HG03342 (cell line): ENCODE results near the gene MOSPD3.
A peak's percentile ranks its signal among the peaks of the same experiment; 100 is the strongest.

ENCODE experiments used
- ATAC-seq: cut with Tn5 transposase; IDR thresholded peaks from one replicate; pipeline ENCODE4 v1.9.1; 2021; ENCODE audit warnings: mild to moderate bottlenecking, moderate library complexity; ENCODE audit not compliant: unreplicated experiment

Gene MOSPD3

DNA sequence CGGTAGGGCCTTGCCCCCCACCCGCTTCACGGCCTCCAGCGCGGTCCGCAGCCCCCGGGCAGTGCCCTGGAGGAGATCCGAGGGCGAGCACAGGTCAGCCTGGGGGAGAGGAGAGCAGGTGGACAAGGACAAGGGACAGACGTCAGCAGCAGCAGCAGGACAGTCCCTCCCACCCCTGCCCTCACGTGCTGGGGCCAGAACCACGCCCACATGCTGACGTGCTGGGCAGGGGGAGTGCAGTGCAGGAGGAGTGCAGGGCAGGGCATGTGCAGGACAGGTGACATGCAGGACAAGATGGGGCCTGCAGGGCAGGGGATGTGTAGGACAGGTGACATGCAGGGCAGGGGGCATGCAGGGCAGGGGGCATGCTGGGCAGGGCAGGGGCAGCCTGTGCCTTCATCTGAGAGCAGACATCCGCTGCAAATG lies 37.1 kb upstream of the MOSPD3 start:
- no peak for ATAC-seq

- no peak for ATAC-seq
Measured at GRCh38 chr7:100575746-100576383, 36.5 kb upstream of the MOSPD3 start.

DNA sequence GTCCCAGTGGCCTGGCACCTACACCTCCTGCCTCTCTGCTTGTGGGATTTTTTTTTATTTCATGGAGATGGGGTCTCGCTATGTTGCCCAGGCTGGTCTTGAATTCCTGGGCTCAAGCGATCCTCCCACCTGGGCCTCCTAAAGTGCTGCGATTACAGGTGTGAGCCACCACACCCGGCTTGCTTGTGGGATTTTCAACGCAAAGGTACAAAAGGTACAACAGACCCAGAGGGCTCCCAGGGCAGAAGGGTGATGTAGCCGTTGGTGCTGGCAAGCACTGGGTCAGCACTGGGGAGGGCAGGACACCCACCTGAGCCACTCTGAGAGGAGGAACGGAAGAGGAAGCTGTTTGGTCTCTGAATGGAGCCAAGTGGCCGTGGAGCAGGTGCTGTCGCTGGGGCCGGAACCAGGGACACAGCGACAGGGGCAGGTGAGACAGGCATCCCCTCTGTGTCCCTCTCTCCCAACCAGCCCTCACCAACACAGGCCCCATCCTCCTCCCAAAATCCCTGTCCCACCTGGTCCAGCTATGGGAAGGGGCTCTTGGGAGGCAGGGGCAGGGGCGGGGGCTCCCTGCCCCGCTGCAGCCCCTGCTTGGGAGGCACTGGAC lies 35.9 kb upstream of the MOSPD3 start:
- ATAC-seq, result no peak

DNA sequence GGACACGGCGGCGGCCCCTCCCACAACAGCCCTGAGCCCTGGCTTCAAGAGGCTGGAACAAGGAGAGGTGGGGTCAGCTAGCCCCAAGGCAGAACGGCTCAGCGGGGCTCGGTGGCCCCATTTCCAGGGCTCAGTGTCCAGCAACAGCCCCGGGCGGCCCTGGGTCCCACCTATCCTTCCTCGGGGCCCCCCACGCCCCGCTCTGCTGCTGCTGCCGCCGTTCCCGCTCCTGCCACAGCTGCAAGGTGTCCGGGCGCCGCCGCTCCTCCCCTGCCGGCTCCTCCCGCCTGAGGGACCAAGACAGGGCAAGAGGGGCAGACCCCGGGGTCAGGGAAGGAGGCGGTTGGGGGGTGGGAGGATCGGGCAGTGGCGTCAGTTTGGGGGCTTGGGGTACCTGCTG lies 35.2 kb upstream of the MOSPD3 start:
- no peak for ATAC-seq

- no peak for ATAC-seq
Measured at GRCh38 chr7:100577507-100577906, 34.8 kb upstream of the MOSPD3 start.

DNA sequence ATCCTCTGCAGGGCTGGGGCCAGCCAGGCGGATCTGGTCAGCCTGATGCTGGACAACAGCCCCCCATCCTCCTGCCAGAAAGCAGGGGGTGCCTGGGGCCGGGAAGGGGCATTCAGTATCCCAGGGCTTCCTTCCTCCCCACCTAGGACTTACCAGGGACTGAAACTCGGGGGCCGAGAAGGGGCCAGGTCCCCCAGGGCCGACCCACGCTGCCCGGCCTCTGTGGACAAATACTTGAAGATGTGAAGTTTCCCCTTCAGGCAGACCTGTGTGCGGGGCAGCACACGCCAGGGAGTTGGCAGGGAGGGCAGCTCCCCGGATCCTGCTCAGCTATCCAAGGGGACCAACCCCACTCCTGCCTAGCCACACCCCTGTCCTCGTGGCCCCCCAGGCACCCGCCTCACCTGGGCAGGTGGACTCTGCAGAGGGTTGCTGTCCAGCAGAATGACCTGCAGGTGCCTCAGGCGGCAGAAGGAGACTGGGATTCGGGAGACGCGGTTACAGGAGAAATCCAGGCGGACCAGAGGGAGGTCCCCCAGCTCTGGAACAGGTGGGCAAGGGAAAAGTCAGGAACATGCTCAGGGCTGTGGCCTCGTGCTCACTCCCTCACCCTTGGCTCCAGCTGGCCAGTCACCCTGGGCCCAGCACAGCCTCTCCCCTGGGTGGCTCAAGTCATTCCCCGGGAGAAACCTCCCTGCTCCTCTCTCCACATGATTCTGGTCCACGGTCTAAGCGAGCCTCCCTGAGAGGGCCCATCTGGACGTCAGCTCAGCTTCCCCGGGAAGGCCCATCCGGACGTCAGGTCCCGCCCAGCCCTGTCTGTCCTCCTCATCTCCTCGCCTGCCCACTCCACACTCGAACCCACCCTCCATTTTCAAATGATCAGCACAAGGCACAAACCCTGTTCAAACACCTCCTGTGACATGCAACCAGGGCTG lies 33.8 kb upstream of the MOSPD3 start:
- ATAC-seq, result no peak

DNA sequence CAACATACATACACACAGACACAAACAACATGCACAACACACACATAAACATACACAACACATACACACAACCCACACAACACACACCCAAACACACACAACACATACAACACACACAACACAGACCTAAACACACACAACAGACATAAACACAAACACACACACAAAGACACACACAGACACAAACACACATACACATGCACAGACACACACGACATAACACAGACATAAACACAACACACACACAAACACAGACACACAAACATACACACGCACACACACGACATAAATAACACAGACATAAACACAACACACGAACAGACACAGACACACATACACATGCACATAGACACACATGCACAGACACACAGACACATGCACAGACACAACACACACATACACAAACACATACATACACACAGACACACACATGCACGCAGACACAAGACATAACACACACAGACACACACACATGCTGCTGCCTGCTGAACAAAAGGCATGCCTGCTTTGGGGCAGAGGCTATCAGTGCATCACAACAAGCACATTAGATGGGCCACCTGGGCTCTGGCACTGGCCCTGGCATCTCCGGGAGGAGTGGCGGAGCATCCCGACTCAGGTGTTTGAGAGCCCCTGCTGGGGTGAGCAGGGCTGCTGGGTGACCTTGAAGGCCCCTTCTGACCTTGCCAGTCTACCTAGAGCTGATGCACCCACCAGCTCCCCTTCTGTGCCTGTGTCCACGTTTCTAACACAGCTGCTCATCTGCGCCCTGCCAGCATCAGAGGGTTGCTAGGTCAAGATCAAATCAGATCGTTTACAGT lies 31.7 kb upstream of the MOSPD3 start:
- no peak for ATAC-seq

- ATAC-seq, result no peak
Measured at GRCh38 chr7:100582041-100582579, 30.2 kb upstream of the MOSPD3 start.

DNA sequence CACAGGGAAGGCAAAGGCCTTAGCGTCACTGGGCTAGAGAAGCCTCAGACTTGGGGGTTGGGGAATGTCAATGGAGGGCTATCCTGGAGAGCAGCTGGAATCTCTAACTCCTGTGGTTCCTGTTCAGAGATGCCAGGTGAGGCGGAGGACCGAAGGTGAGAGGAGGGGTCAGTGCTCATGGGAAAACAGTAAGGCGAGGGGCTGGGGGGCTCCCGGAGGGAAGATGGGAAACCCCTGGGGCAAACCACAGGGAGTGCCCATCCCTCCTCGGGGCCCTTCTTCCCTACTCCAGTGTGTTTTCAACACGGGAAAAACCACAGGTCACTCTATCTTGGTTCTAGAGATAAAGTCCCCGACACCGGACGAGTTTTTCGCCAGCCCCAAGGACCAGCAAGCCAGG lies 29.7 kb upstream of the MOSPD3 start:
- ATAC-seq, result no peak

DNA sequence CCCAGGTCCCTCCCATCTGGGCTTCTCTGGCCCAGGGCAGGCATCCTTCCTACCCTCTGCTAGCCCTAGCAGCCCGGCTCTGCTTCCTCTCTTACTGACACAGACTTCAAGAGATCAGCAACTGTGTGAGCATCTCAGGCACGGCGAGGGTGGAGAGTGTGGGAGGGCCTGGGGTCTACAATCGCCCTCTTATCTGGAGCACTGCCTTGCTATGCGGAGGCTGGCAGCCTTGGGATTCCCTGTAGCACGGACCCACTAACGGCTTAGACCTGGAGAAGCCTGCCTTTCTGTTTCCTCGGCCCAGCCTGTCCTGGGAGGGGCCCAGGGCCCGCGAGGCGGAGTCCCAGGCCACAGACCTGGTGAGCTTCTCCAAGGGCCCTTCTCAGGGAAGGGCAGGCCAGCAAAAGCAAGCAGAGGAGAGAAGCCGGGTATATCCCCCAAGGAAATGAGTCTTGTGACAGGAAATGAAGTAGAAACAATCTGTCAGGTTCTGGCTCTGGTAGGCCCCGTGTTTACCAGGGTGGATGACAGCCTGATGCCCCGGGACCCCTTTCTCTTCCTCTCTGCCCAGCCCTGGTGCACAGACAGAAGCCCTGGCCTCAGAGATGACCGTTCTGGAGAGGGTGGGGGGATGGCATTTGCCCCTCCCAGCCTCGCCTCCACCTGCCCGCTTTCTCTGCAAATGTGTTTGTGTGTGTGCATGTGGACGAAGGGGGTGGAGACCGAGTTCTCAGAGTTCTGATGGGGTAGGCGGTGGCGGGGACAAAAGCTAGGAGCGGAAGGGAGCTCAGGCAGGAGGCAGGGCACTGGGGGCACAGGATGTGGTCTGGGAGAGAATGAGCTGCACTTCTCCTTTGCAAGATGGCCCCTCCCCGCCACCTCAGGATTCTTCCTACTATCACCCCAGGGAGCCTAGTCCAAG lies 28.9 kb upstream of the MOSPD3 start:
- ATAC-seq, result no peak

DNA sequence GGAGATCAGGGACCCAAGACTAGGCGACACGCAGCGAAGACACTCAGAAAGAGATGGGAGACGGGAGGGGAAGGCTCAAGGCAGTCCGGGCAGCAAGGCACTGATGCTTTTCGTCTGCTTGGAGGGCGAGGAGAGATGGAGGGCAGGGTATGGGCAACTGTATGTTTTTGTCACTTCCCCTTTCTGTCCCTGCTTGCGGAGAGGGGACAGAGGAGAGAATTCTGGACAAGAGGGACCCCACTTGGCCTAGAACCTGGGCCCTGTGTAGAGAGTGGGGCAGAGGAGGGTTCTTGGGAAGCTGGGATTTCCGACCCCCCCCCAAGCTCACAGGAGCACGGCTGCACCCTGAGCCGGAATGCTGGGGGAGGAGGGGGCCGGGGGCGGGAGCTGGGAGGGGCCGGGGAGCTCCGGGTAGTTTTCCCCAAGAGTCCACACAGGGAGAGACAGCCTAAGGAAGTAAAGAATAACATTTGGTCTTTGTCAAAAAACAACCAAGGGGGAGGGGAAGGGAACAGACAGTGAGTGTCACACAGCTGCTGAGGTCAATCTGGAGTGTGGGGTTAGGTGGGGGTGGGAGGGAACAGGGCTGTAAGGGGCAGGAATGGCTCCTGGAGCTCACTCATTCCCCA lies 28.2 kb upstream of the MOSPD3 start:
- ATAC-seq, result no peak

DNA sequence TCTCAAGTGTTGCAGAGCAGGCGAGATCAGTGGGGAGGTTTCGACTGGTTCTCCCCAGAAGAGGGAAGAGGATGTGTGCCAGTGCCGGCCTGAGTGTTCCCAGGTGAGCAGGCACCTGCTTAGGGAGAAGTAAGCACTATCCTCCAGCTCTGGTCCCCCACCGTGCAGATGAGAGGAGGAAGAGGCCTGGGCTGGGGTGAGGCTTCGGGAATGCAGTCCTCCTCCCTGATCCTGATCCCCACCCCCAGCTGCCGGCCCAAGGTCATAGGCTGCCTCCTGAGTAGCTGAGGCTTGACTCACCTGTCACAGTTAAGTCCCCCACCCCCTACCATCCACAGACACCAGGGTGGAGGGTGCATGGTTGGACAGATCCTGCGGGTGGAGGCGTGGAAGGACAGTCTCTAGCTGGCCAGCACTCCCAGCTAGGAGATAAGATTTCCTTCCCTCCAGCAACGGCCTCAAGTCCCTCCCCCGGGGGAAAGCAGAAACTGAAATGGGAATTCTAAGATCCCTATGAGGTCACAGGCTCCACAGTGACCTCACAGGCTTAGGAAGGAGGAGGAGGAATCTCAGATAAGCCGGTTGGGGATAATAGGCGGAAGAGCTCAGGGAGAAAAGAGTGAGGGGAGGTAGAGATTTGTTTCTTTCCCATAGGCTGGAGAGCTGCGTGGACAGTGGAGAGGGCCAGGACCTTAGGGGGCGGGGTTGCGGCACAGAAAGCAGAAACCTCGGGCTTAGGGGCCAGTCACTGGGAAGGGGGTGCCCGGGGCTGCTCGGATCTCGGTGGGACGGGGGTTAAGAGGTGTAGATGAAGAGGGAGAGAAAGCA lies 27.4 kb upstream of the MOSPD3 start:
- ATAC-seq, result no peak

- ATAC-seq, result peak; percentile 15
Measured at GRCh38 chr7:100585511-100586265, 26.7 kb upstream of the MOSPD3 start, which contains the start of gene LRCH4. Gene LRCH4, minus strand, starts transcription at chr7:100586129. Its CDS starts 29 bp downstream, at chr7:100586100.

DNA sequence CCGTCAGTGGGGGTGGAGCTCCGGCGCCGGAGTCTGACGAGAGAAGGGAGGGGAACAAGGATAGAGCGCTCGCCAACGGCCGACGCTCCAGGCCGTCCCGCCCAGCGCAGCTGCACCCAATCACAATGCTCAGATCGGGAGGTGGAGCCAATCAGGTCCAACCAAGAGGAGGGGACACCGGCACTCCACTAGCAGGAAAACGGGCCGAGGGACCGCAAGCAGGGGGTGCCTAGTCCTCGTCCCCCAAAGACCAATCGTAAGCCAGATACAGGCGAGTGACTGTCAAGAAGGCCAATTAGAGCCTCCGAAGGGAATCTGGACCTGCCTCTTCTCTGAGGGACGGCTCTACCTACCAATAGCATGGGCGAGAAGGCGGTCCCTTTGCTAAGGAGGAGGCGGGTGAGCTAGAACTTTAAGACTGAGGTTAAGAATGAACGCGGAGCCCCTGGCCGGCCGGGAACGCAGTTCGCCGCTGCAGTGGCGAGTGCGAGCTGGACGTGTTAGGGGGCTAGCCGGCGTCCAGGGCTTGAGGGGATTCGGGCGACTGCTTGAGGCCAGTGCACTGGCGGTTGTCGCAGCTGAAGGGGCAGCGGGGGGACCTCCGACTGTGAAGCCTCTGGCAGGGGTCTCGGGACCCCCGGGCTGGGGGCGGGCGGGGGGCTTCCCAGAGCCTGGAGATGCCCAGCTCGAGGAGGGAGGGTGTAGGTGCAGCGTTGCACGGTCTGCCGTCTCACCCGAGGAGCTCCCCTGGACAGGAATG lies 25.9 kb upstream of the MOSPD3 start, which contains the start of gene FBXO24:
FBXO24 (plus strand) TSS at position 63 of the 760 bp plus-strand sequence; CDS start at position 361, 298 bp downstream.
- ATAC-seq, result peak; percentile 86

DNA sequence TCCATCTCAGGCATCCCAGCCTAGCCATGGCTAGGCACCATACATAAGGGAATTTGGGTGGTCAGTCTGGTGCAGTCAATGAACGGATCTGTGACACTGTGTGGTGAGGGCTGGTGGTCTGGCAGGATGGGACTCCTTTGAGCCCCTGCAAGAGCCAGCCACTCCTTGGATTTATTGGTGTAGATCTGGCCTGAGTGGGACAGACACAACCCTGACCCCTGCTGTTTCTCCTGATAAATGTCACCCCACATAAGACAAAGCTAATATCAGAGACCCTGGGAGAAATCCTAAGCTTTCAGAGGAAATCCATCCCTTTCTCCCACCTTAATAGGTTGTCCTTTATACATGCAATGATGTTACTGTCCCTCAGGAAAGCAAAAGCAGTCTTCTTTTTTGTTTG lies 23.9 kb upstream of the MOSPD3 start:
- ATAC-seq, result no peak

DNA sequence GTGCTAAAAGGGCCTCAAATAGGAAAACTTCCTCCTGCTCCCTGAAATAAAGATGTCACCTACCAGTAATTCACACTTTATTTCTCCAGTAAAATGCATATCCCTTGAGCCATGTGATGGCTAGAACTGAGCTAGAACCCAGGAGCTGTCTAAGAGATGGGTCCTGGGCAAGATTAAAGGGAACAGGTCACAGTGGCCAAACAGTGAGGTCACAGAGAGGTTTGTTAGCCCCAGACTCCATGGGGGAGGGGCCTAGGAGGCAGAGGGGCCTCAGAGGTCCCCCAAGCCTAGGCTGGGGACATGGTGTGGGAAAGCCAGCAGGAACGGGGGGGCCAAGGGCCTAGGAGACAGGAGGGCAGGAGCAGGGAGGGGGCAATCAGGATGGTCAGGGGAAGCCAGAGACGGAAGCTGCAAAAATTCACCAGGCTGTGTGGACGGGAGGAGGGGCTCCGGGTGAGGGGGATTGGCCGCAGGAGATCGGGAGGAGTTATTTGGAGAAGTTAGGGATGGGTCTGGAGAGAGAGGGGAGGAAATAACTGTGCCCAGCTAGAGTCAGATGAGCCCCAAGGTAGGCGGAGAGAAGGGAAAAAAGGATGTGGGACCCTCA lies 22.9 kb upstream of the MOSPD3 start:
- no peak for ATAC-seq
